ES-I3 (cell line): ENCODE data around the gene SNX18.
A peak's percentile ranks its signal among the peaks of the same experiment; 100 is the strongest.

Experiments used
- H3K36me3 ChIP-seq: 2 replicates; pipeline ENCODE4 v1.6.1; 2013; ENCODE audit warnings: mild to moderate bottlenecking, low read length, control low read depth, moderate library complexity; ENCODE audit not compliant: insufficient read depth
- H3K4me1 ChIP-seq: 2 replicates; pipeline ENCODE4 v1.6.1; 2013; ENCODE audit warnings: mild to moderate bottlenecking, control low read depth, low read length; ENCODE audit not compliant: insufficient read depth
- H3K9ac ChIP-seq: 2 replicates; pipeline ENCODE4 v1.6.1; 2013; ENCODE audit warnings: low read depth, mild to moderate bottlenecking, low read length, moderate library complexity
- H3K9me3 ChIP-seq: 2 replicates; pipeline ENCODE4 v1.6.1; 2013; ENCODE audit warnings: mild to moderate bottlenecking, low read length, moderate library complexity; ENCODE audit not compliant: control insufficient read depth, insufficient read depth

SNX18 gene

GRCh38 chr5:54514291-54514690, 3.3 kb upstream of the SNX18 start:
- Histone ChIP-seq H3K4me1 (no peaks in the 10 kb centered on the region), H3K36me3 (no peaks in the 10 kb centered on the region), H3K9ac (no peak overlapping the region), H3K9me3 (no peaks in the 10 kb centered on the region)

GRCh38 chr5:54514841-54515432, 2.6 kb upstream of the SNX18 start:
- Histone ChIP-seq H3K4me1 (no peaks in the 10 kb centered on the region), H3K36me3 (no peaks in the 10 kb centered on the region), H3K9me3 (no peaks in the 10 kb centered on the region), H3K9ac (no peak overlapping the region)

- Histone ChIP-seq H3K4me1 (no peaks in the 10 kb centered on the region), H3K9me3 (no peaks in the 10 kb centered on the region), H3K9ac (no peak overlapping the region), H3K36me3 (no peaks in the 10 kb centered on the region)
Observed at GRCh38 chr5:54515634-54516033, 1.9 kb upstream of the SNX18 start.

GRCh38 chr5:54516051-54516655, 1.4 kb upstream of the SNX18 start:
- Histone ChIP-seq H3K9me3 (no peaks in the 10 kb centered on the region), H3K36me3 (no peaks in the 10 kb centered on the region), H3K4me1 (peaks cover 3% of the 10 kb centered on the region; the same call in 1 of the 2 replicates), H3K9ac (no peak overlapping the region)

GRCh38 chr5:54517174-54517511, 416 bp upstream of the SNX18 start:
- peaks cover 4% of the 10 kb centered on the region; the same call in 1 of the 2 replicates for H3K4me1 ChIP-seq
- H3K36me3 ChIP-seq: no peaks in the 10 kb centered on the region
- no peaks in the 10 kb centered on the region for H3K9me3 ChIP-seq
- H3K9ac ChIP-seq: peak overlapping the region; percentile 37; the same call in 1 of the 2 replicates

GRCh38 chr5:54518146-54518817, 723 bp downstream of the SNX18 start:
- Histone ChIP-seq H3K9ac (peak overlapping the region; percentile 81), H3K4me1 (peaks cover 4% of the 10 kb centered on the region; the same call in 1 of the 2 replicates), H3K36me3 (no peaks in the 10 kb centered on the region), H3K9me3 (no peaks in the 10 kb centered on the region)

GRCh38 chr5:54518818-54519508, 1.4 kb downstream of the SNX18 start:
- Histone ChIP-seq H3K4me1 (peaks cover 10% of the 10 kb centered on the region), H3K36me3 (no peaks in the 10 kb centered on the region), H3K9ac (peak overlapping the region; percentile 81; the same call in 1 of the 2 replicates), H3K9me3 (no peaks in the 10 kb centered on the region)

- peak overlapping the region; percentile 47; the same call in 1 of the 2 replicates for H3K9ac ChIP-seq
- no peaks in the 10 kb centered on the region for H3K9me3 ChIP-seq
- H3K4me1 ChIP-seq: peaks cover 14% of the 10 kb centered on the region
- no peaks in the 10 kb centered on the region for H3K36me3 ChIP-seq
Observed at GRCh38 chr5:54519509-54519876, 1.9 kb downstream of the SNX18 start.

- no peaks in the 10 kb centered on the region for H3K36me3 ChIP-seq
- H3K4me1 ChIP-seq: peaks cover 14% of the 10 kb centered on the region
- H3K9ac ChIP-seq: peak overlapping the region; percentile 47
- no peaks in the 10 kb centered on the region for H3K9me3 ChIP-seq
Observed at GRCh38 chr5:54520438-54520846, 2.9 kb downstream of the SNX18 start.

- Histone ChIP-seq H3K9ac (peak overlapping the region; percentile 47), H3K36me3 (no peaks in the 10 kb centered on the region), H3K4me1 (peaks cover 14% of the 10 kb centered on the region)
Observed at GRCh38 chr5:54520940-54521339, 3.4 kb downstream of the SNX18 start.

GRCh38 chr5:54521856-54522479, 4.4 kb downstream of the SNX18 start:
- no peak overlapping the region for H3K9ac ChIP-seq

More at GRCh38 chr5:54520940-54521339, 3.4 kb downstream of the SNX18 start:
- H3K9me3 ChIP-seq: no peaks in the 10 kb centered on the region

GRCh38 chr5:54523534-54523933, 6.0 kb downstream of the SNX18 start:
- Histone ChIP-seq H3K36me3 (no peaks in the 10 kb centered on the region), H3K9me3 (no peaks in the 10 kb centered on the region), H3K4me1 (peaks cover 14% of the 10 kb centered on the region), H3K9ac (no peak overlapping the region)

More at GRCh38 chr5:54521856-54522479, 4.4 kb downstream of the SNX18 start:
- Histone ChIP-seq H3K9me3 (no peaks in the 10 kb centered on the region), H3K36me3 (no peaks in the 10 kb centered on the region), H3K4me1 (peaks cover 14% of the 10 kb centered on the region)

- H3K4me1 ChIP-seq: peaks cover 14% of the 10 kb centered on the region
- no peaks in the 10 kb centered on the region for H3K36me3 ChIP-seq
- H3K9me3 ChIP-seq: no peaks in the 10 kb centered on the region
- H3K9ac ChIP-seq: no peak overlapping the region
Observed at GRCh38 chr5:54524082-54524481, 6.5 kb downstream of the SNX18 start.

- Histone ChIP-seq H3K36me3 (no peaks in the 10 kb centered on the region), H3K9me3 (no peaks in the 10 kb centered on the region), H3K4me1 (peaks cover 14% of the 10 kb centered on the region), H3K9ac (no peak overlapping the region)
Observed at GRCh38 chr5:54524704-54525103, 7.1 kb downstream of the SNX18 start.
